Measurements from ENCODE around the gene CAPN7.

- no peak for TF ChIP-seq CTCF (IDR thresholded peaks at IDR 0.05; ENCODE audit: low read length)
- no peak for TF ChIP-seq EZH2phosphoT487 (IDR thresholded peaks at IDR 0.05; ENCODE audit: low read length)
These were observed 41.0 kb upstream of the CAPN7 start for GRCh38 chr3:15165061-15165460.
